ENCODE results near the gene GGTA1. TPM values are rescaled to one million over a fixed set of nuclear protein-coding genes. Genes with fewer than 3 reads are reported as not detected.
A peak's percentile ranks its signal among the peaks of the same experiment; 100 is the strongest.

Gene GGTA1
- polyA plus RNA-seq, 1 donor (not counting 4 experiments of a cell fraction or from before 2014, with no cell fraction given) = not detected

- no peak for FAIRE-seq
These were observed 53.7 kb downstream of the GGTA1 start for GRCh38 chr9:121445986-121446385.

GRCh38 chr9:121443981-121444380 is 55.7 kb downstream of the GGTA1 start:
- Histone ChIP-seq H3K27ac (ENCODE audit: control insufficient read depth, insufficient read depth, low read length) (no peak overlapping the region), H4K20me1 (ENCODE audit: control insufficient read depth, extremely low read depth, insufficient read depth, low read length) (no peaks in the 10 kb centered on the region), H2AFZ (ENCODE audit: control insufficient read depth, low read length) (no peak overlapping the region), H3K9ac (ENCODE audit: control insufficient read depth, extremely low read depth, insufficient read depth, low read length) (no peak overlapping the region), H3K79me2 (ENCODE audit: control insufficient read depth, insufficient read depth, low read length) (no peaks in the 10 kb centered on the region), H3K36me3 (ENCODE audit: control insufficient read depth in 2 of 2, extremely low read depth in 1 of 2, insufficient read depth in 2 of 2, low read length in 2 of 2) (no peaks in the 10 kb centered on the region), H3K9me1 (ENCODE audit: control insufficient read depth, extremely low read depth, insufficient read depth, low read length) (no peaks in the 10 kb centered on the region), H3K4me3 (ENCODE audit: control insufficient read depth in 2 of 3, extremely low read depth in 1 of 3, insufficient read depth in 2 of 3, low read depth in 1 of 3, low read length in 3 of 3) (no peak overlapping the region), H3K4me2 (ENCODE audit: control insufficient read depth, extremely low read depth, insufficient read depth, low read depth, low read length) (no peak overlapping the region), H3K4me1 (ENCODE audit: control insufficient read depth, extremely low read depth, insufficient read depth, low read length) (peaks cover 6% of the 10 kb centered on the region), H3K9me3 (ENCODE audit: control insufficient read depth, low read depth, low read length) (no peaks in the 10 kb centered on the region), H3K27me3 (ENCODE audit: control insufficient read depth, extremely low read depth, insufficient read depth, low read length) (peaks cover 36% of the 10 kb centered on the region)
- no peak for TF ChIP-seq EZH2 (IDR thresholded peaks at IDR 0.05; ENCODE audit: low read length)
- no peak for TF ChIP-seq CTCF (optimal IDR thresholded peaks at IDR 0.05 in 1 of 3, IDR thresholded peaks at IDR 0.05 in 1 of 3, conservative IDR thresholded peaks at IDR 0.05 in 1 of 3; ENCODE audit: extremely low read depth in 1 of 3, insufficient read depth in 2 of 3, low read length in 3 of 3)
- dilution Hi-C loops (cut with MboI; ENCODE audit: extremely low pct_ligation_motif_present, low sequenced_read_pairs) = loop anchor here (10.0 kb wide), 1 partner anchor 81 kb away; no protein-coding TSS in a partner anchor
- DNase-seq (ENCODE audit: low read depth, low spot score) (no peak), FAIRE-seq (no peak)

More at GRCh38 chr9:121445986-121446385, 53.7 kb downstream of the GGTA1 start:
- H3K4me3 ChIP-seq (ENCODE audit: control insufficient read depth in 2 of 3, extremely low read depth in 1 of 3, insufficient read depth in 2 of 3, low read depth in 1 of 3, low read length in 3 of 3) = no peak overlapping the region
- H3K27me3 ChIP-seq (ENCODE audit: control insufficient read depth, extremely low read depth, insufficient read depth, low read length) = peaks cover 41% of the 10 kb centered on the region
- no peaks in the 10 kb centered on the region for H3K9me1 ChIP-seq (ENCODE audit: control insufficient read depth, extremely low read depth, insufficient read depth, low read length)
- H3K79me2 ChIP-seq (ENCODE audit: control insufficient read depth, insufficient read depth, low read length) = no peaks in the 10 kb centered on the region
- TF ChIP-seq CTCF (optimal IDR thresholded peaks at IDR 0.05 in 1 of 3, IDR thresholded peaks at IDR 0.05 in 1 of 3, conservative IDR thresholded peaks at IDR 0.05 in 1 of 3; ENCODE audit: extremely low read depth in 1 of 3, insufficient read depth in 2 of 3, low read length in 3 of 3) = peak in 2 of 3 experiments; percentile 13 to 52
- TF ChIP-seq EZH2 (IDR thresholded peaks at IDR 0.05; ENCODE audit: low read length) = no peak
- DNase-seq (ENCODE audit: low read depth, low spot score) = no peak
- H3K4me2 ChIP-seq (ENCODE audit: control insufficient read depth, extremely low read depth, insufficient read depth, low read depth, low read length) = no peak overlapping the region
- no peak overlapping the region for H3K27ac ChIP-seq (ENCODE audit: control insufficient read depth, insufficient read depth, low read length)
- no peak overlapping the region for H2AFZ ChIP-seq (ENCODE audit: control insufficient read depth, low read length)
- dilution Hi-C loops (cut with MboI; ENCODE audit: extremely low pct_ligation_motif_present, low sequenced_read_pairs) = loop anchor here (10.0 kb wide), 1 partner anchor 79 kb away; no protein-coding TSS in a partner anchor
- H3K4me1 ChIP-seq (ENCODE audit: control insufficient read depth, extremely low read depth, insufficient read depth, low read length) = peaks cover 6% of the 10 kb centered on the region
- no peak overlapping the region for H3K9ac ChIP-seq (ENCODE audit: control insufficient read depth, extremely low read depth, insufficient read depth, low read length)
- H3K36me3 ChIP-seq (ENCODE audit: control insufficient read depth in 2 of 2, extremely low read depth in 1 of 2, insufficient read depth in 2 of 2, low read length in 2 of 2) = no peaks in the 10 kb centered on the region
- no peaks in the 10 kb centered on the region for H3K9me3 ChIP-seq (ENCODE audit: control insufficient read depth, low read depth, low read length)
- no peaks in the 10 kb centered on the region for H4K20me1 ChIP-seq (ENCODE audit: control insufficient read depth, extremely low read depth, insufficient read depth, low read length)
